Measurements from ENCODE around the gene POM121L2.

DNA sequence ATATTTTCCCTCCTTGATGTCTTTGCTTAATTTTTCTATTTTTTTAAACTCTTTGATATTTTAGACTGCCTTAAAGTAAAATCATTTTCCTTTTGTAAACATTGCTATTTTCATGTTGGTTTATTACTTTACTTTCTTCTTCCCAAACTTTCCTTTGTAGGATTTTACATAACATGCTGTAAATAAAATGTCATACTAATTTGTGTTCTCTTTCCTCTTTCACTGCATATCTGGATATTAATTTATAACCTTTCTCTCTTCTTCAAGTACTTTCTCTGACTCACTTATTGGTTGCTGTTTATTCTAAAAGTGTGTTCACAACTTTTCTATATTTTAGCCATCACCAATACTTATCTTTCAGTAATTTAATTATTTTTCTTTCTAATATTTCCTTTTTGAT is 9.3 kb upstream of the POM121L2 start:
- no peak for TF ChIP-seq EZH2phosphoT487 (IDR thresholded peaks at IDR 0.05; ENCODE audit: borderline replicate concordance)
- TF ChIP-seq, protein P1, sequence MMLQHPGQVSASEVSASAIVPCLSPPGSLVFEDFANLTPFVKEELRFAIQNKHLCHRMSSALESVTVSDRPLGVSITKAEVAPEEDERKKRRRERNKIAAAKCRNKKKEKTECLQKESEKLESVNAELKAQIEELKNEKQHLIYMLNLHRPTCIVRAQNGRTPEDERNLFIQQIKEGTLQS (IDR thresholded peaks at IDR 0.05): no peak
